Right atrium auricular region (tissue), 2 donors: ENCODE measurements around the gene HIPK3. TPM values are rescaled to one million over a fixed set of nuclear protein-coding genes. Genes with fewer than 3 reads are reported as not detected.

Source experiments
- DNase-seq: peaks from one replicate; pipeline ENCODE4 v3.0.0-alpha.2; 2019; ENCODE audit warnings: low spot score
- H3K27ac ChIP-seq, 2 donors: fragments of 200-600 bp; sonication (generic); 1 replicate in 1 of 2; 2 replicates in 1 of 2; pipeline ENCODE4 v1.5.1; 2016 to 2019
- H3K27me3 ChIP-seq, 2 donors: fragments of 200-600 bp; sonication (generic); one replicate each; pipeline versions ENCODE4 v1.5.1 to v1.6.0; 2017 to 2019
- H3K36me3 ChIP-seq: fragments of 200-600 bp; sonication (generic); one replicate; pipeline ENCODE4 v1.5.1; 2016
- H3K4me1 ChIP-seq, 2 donors: fragments of 200-600 bp; sonication (generic); one replicate each; pipeline versions ENCODE4 v1.5.1 to v1.6.0; 2017 to 2019
- H3K4me3 ChIP-seq, 2 donors: fragments of 200-600 bp; sonication (generic); 1 replicate in 1 of 2; 2 replicates in 1 of 2; pipeline ENCODE4 v1.5.1; 2017 to 2019; ENCODE audit warnings: mild to moderate bottlenecking in 1 of 2, moderate library complexity in 1 of 2
- H3K9me3 ChIP-seq, 2 donors: fragments of 200-600 bp; sonication (generic); one replicate each; pipeline ENCODE4 v1.5.1; 2019
- total RNA-seq, 2 donors: library from RNA; depleted of rRNA; stranded (reverse); fragments of >200 nt; gene quantifications; one replicate each; pipeline ENCODE4 v1.1.0, GENCODE V29; 2016
- TF ChIP-seq, protein P1 (sequence below), 2 donors: fragments of 200-600 bp; sonication (generic); IDR thresholded peaks; one replicate each; pipeline ENCODE4 v1.5.1; 2019; ENCODE audit warnings: antibody characterized with exemption in 2 of 2

Gene HIPK3
- total RNA-seq, 2 donors from 2014 or later, result 142 to 209 TPM

DNA sequence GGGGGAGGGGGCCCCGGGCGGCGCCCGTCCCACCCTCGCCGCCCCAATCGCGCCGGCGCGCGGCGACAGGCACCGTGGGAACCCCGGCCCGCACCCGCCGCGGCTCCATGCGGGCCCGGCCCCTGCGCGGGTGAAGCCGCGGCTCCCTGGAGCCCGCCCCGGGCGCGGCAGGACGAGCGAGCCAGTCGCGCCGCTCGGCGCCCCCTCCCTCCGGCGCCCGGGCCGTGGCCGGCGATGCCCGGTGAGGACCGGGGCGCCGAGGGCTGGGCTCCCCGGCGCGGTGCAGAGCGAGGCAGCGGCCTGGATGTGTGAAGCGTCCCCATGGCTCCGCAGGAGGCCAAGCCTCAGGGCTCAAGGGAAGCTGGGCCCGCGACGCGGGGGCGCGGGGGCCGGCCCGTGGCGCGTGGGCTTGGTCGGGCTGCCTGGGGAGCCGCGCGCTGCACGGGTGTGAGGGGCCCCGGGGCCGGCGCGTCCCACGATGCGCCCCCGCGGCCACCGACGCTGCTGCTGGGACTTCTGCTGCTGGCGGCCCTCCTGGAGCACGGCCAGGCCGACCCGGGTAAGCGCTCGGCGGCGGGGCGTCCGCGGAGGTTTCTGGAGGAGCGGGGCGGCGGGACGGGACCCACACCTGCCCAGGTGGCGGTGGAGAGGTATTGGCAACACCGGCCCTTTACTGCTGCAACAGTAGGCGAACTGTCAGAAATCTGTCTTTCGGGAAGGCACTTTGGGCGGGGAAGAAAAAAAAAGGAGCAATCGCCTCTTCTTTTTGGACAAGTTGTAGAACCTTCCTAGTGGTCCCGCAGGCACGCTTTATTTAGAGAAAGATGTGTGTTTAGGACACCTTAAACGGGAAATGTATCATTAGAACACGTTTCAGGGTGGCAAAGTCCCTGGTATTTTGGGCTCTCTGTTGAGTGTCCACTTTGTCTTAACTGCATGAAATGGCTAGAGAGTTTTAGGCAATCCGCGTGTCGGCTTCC is 119.4 kb downstream of the HIPK3 start:
- H3K4me1 ChIP-seq, result peaks cover 0 to 11% of the 10 kb centered on the region in 2 donors
- no peaks in the 10 kb centered on the region for H3K27me3 ChIP-seq
- H3K36me3 ChIP-seq, result no peaks in the 10 kb centered on the region
- no peak overlapping the region for H3K27ac ChIP-seq
- H3K9me3 ChIP-seq, result no peaks in the 10 kb centered on the region
- peak overlapping the region; percentile 28 to 51 for H3K4me3 ChIP-seq
- no peak for DNase-seq
- TF ChIP-seq, protein P1, sequence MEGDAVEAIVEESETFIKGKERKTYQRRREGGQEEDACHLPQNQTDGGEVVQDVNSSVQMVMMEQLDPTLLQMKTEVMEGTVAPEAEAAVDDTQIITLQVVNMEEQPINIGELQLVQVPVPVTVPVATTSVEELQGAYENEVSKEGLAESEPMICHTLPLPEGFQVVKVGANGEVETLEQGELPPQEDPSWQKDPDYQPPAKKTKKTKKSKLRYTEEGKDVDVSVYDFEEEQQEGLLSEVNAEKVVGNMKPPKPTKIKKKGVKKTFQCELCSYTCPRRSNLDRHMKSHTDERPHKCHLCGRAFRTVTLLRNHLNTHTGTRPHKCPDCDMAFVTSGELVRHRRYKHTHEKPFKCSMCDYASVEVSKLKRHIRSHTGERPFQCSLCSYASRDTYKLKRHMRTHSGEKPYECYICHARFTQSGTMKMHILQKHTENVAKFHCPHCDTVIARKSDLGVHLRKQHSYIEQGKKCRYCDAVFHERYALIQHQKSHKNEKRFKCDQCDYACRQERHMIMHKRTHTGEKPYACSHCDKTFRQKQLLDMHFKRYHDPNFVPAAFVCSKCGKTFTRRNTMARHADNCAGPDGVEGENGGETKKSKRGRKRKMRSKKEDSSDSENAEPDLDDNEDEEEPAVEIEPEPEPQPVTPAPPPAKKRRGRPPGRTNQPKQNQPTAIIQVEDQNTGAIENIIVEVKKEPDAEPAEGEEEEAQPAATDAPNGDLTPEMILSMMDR (IDR thresholded peaks at IDR 0.05), result no peak

DNA sequence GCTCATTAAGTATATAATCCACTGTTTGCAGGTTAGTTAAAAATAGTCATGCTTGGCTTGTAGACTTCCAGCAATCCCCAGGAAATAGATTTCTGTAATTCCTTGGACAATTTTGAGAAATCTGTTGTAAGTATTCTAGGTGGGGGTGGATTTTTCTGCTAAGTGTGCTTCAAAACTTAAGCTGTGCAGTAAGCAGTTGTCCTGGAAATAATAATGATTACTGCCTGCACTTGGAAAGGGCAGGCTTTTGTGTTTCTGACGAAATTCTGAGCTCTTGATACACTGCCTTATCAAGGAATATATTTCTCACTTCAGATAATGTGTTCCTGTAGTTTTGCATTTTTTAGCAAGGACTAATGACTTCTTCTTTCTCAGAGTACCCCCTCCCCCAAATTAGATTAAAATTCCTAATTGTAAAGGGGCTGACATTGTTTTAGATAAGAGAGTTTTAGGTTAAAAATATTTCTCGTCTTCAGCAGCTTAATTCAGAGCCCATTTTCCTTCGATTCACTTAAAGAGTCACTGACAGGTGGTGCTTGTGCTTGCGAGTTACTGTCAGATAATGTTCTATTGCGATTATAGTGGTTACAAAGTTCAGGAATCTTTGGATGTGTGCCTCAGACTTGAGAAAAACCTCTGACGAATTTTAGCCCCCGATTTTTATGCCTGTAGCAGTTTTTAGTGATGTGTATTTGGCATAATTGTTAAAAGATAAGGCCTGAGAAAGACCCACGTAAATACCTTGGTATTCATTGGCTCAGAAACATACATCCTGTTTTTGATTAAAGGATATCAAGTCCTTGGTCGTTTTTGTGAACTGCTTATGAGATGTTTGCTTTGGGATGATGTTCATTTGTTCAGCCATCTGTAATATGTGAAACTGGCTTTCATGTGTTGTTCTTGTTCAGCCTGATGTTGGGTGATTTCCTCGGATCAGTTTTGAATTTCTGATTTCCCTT is 120.5 kb downstream of the HIPK3 start:
- H3K27ac ChIP-seq, result no peak overlapping the region
- DNase-seq, result no peak
- H3K36me3 ChIP-seq, result no peaks in the 10 kb centered on the region
- H3K4me1 ChIP-seq, result peaks cover 0 to 11% of the 10 kb centered on the region in 2 donors
- H3K9me3 ChIP-seq, result no peaks in the 10 kb centered on the region
- no peaks in the 10 kb centered on the region for H3K27me3 ChIP-seq
- H3K4me3 ChIP-seq, result no peak overlapping the region
- TF ChIP-seq, protein P1 (IDR thresholded peaks at IDR 0.05), result no peak

DNA sequence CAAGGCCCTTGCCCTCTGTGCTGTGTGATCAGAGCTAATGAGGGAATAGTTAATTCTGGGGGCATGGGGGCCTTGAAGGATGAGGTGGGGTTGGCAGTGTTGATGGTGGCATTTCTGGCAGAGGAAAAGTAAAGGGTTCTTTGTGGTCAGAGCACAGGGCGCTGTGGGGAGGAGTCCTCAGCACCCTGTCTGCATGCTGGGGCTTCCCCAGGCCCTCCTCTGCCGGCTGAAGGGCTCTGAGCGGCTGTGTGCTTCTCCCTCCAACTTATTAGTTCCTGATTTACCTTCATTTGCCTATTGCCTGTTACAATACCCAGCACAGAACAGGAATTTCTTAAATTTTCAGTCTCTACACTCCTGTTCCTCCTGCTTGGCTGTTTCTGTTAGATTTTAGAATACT is 122.8 kb downstream of the HIPK3 start:
- TF ChIP-seq, protein P1 (IDR thresholded peaks at IDR 0.05), result no peak
- no peak overlapping the region for H3K4me3 ChIP-seq
- H3K4me1 ChIP-seq, result peaks cover 0 to 11% of the 10 kb centered on the region in 2 donors
- H3K9me3 ChIP-seq, result peaks cover 0 to under 1% of the 10 kb centered on the region in 2 donors
- no peak for DNase-seq
- H3K27ac ChIP-seq, result no peak overlapping the region
- no peaks in the 10 kb centered on the region for H3K36me3 ChIP-seq
- no peaks in the 10 kb centered on the region for H3K27me3 ChIP-seq

DNA sequence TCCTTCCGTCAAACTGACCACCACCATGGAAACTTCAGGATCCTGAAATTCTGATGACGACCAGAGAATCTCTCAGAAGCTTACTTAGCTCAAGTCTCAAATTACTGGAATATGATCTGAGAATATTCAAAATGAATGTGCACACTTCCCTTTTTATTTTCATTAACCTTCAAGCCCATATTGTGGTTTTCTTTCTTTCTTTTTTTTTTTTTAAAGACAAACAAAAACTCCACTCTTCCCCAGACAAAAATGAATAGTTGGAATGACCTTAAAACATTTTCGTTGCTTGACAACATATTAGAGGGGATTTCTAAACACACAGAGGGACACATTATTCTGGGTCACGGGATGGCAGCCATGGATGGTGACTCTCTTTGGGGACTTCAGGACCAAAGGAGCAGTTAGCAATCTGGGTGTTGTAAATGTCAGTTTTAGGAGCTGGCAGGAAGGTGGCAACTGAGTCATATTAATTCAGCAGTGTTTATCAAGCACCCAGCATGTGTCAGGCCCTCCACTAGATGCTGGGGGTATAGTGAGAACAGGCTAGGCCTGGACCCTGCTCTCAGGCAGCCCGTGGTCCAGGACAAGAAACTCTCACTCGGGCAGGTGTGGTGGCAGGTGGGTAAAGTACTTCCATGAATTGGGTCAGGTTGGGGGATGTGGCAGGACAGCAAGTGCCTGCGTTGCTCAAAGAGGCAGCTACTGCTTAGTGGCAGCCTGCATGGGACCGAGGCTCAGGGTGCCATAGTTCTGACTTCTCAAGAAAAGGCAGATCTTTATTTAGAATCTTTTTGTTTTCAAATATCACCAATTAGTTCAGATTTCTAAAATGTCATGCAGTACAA is 126.1 kb downstream of the HIPK3 start:
- Histone ChIP-seq H3K4me3 (no peak overlapping the region), H3K4me1 (no peaks in the 10 kb centered on the region), H3K36me3 (no peaks in the 10 kb centered on the region), H3K9me3 (peaks cover 0 to 12% of the 10 kb centered on the region in 2 donors), H3K27ac (no peak overlapping the region), H3K27me3 (no peaks in the 10 kb centered on the region)
- DNase-seq, result no peak
- TF ChIP-seq, protein P1 (IDR thresholded peaks at IDR 0.05), result no peak

DNA sequence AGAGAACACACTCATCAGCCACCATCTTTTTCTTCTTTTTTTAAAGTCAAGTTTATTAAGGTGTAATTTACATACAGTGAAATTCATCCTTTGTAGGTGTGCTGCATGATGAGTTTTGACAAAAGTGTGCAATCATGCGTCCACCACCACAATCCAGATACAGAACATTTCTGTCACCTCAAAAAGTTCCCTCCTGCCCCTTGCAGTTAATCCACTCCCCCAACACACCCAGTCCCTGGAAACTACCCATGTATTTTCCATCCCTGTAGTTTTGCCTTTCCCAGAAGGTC is 126.7 kb downstream of the HIPK3 start:
- no peaks in the 10 kb centered on the region for H3K27me3 ChIP-seq
- H3K9me3 ChIP-seq, result peaks cover 0 to 12% of the 10 kb centered on the region in 2 donors
- no peaks in the 10 kb centered on the region for H3K36me3 ChIP-seq
- no peak overlapping the region for H3K4me3 ChIP-seq
- TF ChIP-seq, protein P1 (IDR thresholded peaks at IDR 0.05), result no peak
- no peak overlapping the region for H3K27ac ChIP-seq
- DNase-seq, result no peak
- no peaks in the 10 kb centered on the region for H3K4me1 ChIP-seq
